Bronchial epithelial cell (primary cell): ENCODE measurements around the gene PKM. TPM values are rescaled to one million over a fixed set of nuclear protein-coding genes. Genes with fewer than 3 reads are reported as not detected.

ENCODE experiments used
- DNase-seq: peaks from one replicate; pipeline ENCODE4 v3.0.0-alpha.2; 2010; ENCODE audit warnings: low read depth
- FAIRE-seq: peaks from 2 replicates; lab custom pipeline; 2011; peaks lifted over from hg19 to GRCh38; lab: Jason Lieb, UNC
- H3K27me3 ChIP-seq: 2 replicates; pipeline ENCODE4 v1.5.1; 2011; ENCODE audit warnings: low read length; ENCODE audit not compliant: control insufficient read depth, insufficient read depth
- H3K36me3 ChIP-seq: 2 replicates; pipeline ENCODE4 v1.5.1; 2011; ENCODE audit warnings: low read length; ENCODE audit not compliant: control insufficient read depth, insufficient read depth
- H3K4me3 ChIP-seq: 2 replicates; pipeline ENCODE4 v1.5.1; 2011; ENCODE audit warnings: mild to moderate bottlenecking, low read depth, low read length, control low read depth
- total RNA-seq: library from RNA; depleted of rRNA; stranded (reverse); fragments of >200 nt; gene quantifications from 2 replicates; pipeline ENCODE4 v1.2.1, GENCODE V29; 2014
- TF ChIP-seq, protein P1 (sequence below): IDR thresholded peaks from 2 replicates; pipeline ENCODE4 v1.5.1; 2011; ENCODE audit warnings: mild to moderate bottlenecking, moderate library complexity, low read length, control low read depth, inconsistent platforms; ENCODE audit not compliant: insufficient read depth, severe bottlenecking

The PKM gene
- total RNA-seq, 1 donor from 2014 or later, result 1,045 TPM

GRCh38 chr15:72178976-72179585, 51.9 kb downstream of the PKM start:
- no peak for DNase-seq
- FAIRE-seq, result no peak
- H3K36me3 ChIP-seq, result no peaks in the 10 kb centered on the region
- TF ChIP-seq, protein P1, sequence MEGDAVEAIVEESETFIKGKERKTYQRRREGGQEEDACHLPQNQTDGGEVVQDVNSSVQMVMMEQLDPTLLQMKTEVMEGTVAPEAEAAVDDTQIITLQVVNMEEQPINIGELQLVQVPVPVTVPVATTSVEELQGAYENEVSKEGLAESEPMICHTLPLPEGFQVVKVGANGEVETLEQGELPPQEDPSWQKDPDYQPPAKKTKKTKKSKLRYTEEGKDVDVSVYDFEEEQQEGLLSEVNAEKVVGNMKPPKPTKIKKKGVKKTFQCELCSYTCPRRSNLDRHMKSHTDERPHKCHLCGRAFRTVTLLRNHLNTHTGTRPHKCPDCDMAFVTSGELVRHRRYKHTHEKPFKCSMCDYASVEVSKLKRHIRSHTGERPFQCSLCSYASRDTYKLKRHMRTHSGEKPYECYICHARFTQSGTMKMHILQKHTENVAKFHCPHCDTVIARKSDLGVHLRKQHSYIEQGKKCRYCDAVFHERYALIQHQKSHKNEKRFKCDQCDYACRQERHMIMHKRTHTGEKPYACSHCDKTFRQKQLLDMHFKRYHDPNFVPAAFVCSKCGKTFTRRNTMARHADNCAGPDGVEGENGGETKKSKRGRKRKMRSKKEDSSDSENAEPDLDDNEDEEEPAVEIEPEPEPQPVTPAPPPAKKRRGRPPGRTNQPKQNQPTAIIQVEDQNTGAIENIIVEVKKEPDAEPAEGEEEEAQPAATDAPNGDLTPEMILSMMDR, result no peak
- H3K4me3 ChIP-seq, result no peak overlapping the region
- H3K27me3 ChIP-seq, result no peaks in the 10 kb centered on the region

DNA sequence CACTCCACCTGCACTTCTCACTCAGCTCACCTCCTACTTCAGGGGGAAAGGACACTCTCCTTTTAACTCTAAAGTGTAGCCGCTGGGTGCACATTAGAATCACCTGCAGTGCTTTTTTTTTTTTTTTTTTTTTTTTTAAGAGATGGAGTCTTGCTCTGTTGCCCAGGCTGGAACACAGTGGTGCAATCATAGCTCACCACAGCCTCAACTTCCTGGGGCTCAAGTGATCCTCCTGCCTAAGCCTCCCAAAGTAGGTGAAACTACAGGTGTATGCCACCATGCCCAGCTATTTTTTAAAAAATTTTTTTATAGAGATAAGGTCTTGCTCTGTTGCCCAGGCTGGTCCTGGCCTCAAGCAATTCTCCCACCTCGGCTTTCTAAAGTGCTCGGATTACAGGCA, 54.2 kb downstream of the PKM start:
- TF ChIP-seq, protein P1, result no peak
- Histone ChIP-seq H3K4me3 (no peak overlapping the region), H3K36me3 (no peaks in the 10 kb centered on the region), H3K27me3 (no peaks in the 10 kb centered on the region)
- DNase-seq (no peak), FAIRE-seq (no peak)

GRCh38 chr15:72176159-72176558, 54.8 kb downstream of the PKM start:
- H3K4me3 ChIP-seq, result no peak overlapping the region
- no peaks in the 10 kb centered on the region for H3K36me3 ChIP-seq
- DNase-seq (no peak), FAIRE-seq (no peak)
- TF ChIP-seq, protein P1, result no peak
- no peaks in the 10 kb centered on the region for H3K27me3 ChIP-seq

DNA sequence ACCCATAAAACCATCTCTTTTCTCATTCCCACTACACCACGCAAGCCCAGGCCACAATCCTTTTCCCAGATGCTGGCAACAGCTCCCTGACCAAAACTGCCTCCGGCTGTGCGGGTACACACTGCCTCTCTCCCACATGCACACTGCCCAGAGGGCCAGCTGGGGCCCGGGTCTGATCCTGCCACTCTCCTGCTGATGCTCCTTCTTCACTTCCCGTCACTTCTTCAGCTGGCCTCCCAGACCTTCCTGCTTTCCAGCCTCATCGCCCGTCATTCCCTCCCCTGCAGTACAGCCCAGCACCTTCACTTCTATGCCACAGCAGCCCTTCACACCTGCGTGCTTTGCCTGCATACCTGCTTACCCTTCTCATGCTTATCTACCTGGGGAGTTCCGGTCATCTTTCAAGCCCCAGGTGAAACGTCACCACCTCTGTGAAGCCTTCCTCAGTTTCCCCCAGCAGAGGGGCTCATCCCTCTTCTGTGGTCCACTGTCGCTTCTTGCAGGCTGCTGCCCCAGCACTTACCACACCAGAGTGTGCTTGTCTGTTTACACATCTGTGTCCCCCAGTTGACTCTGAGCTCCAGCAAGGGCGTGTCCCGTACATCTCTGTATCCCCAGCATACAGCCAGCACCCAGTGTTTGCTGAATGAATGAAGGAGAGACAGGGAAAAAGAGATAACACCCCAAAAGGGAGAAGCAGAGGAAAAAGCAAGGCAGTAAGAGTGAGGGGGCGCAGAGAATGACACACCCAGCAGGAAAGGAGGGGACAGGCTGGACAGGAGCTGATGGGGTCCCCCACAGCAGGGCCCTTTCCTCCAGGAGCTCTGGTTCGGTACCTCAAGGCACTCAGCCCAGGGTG, 55.6 kb downstream of the PKM start:
- TF ChIP-seq, protein P1, result no peak
- peak; percentile 75 for FAIRE-seq
- Histone ChIP-seq H3K27me3 (no peaks in the 10 kb centered on the region), H3K36me3 (no peaks in the 10 kb centered on the region), H3K4me3 (no peak overlapping the region)
- DNase-seq, result no peak

GRCh38 chr15:72174551-72175165, 56.3 kb downstream of the PKM start:
- TF ChIP-seq, protein P1, result no peak
- DNase-seq (no peak), FAIRE-seq (no peak)
- Histone ChIP-seq H3K27me3 (no peaks in the 10 kb centered on the region), H3K4me3 (no peak overlapping the region), H3K36me3 (no peaks in the 10 kb centered on the region)
